Measurements from ENCODE around the gene LRP8. TPM values are rescaled to one million over a fixed set of nuclear protein-coding genes. Genes with fewer than 3 reads are reported as not detected.

Gene LRP8
- total RNA-seq, 4 donors from 2014 or later, result 1.4 to 9.8 (median 4.3) TPM

DNA sequence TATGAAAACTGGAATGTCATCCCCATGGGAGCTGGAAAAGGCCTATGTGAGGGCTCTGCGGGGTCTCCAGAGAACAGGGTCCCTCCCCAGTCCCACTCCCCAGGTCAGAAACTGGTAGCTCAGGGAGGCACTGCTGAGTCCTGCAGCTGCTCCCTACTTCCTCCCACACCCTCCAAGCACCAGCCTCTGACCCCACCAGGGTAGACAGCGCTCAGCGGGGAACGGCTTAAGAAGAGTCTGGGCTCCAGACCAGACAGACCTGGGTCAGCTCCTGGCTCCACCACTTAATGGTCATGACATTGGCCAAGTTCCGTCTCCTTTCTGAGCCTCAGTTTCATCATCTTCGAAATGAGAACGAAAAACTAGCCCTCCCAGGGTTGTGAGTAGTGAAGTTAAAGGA, 7.2 kb downstream of the LRP8 start:
- TF ChIP-seq CTCF (IDR thresholded peaks at IDR 0.05; ENCODE audit: low read depth), result no peak

DNA sequence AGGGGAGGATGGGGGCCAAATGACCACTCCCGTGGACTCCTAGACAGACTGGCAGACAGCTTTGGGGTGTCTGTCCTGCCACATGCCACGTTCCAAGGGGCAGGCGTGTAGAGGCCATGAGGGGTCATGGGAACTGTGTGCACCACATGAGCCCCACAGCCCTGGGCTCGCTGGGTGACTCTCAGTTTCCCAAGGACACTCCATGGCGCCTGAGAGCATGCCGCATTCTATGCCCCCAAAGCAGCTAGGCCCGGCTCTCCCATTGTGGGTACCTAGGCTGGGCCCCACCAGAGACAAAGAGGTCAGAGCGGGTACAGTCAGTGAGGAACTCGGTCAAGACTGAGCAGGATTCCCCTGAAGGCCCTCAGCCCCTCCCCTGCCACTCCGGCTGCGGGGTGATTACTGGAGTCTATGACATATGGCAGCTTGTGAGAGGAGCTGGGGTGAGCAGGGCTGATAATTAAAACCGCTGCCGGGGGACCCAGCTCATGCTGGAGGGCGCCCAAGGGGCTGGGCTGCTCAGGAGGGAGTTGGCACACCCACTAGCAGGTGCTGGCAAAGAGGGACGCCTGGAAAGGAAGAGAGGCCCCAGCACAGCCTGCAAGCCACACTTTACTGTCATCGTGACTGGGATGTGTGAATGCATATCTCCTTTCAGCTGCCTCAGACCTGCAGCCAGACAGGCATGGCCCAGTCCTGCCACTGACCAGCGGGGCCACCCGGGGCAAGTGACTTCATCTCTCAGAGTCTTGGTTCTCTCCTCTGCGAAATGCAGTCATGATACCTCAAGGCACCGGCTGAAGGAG, 8.4 kb downstream of the LRP8 start:
- no peak for TF ChIP-seq CTCF (IDR thresholded peaks at IDR 0.05; ENCODE audit: low read depth)

DNA sequence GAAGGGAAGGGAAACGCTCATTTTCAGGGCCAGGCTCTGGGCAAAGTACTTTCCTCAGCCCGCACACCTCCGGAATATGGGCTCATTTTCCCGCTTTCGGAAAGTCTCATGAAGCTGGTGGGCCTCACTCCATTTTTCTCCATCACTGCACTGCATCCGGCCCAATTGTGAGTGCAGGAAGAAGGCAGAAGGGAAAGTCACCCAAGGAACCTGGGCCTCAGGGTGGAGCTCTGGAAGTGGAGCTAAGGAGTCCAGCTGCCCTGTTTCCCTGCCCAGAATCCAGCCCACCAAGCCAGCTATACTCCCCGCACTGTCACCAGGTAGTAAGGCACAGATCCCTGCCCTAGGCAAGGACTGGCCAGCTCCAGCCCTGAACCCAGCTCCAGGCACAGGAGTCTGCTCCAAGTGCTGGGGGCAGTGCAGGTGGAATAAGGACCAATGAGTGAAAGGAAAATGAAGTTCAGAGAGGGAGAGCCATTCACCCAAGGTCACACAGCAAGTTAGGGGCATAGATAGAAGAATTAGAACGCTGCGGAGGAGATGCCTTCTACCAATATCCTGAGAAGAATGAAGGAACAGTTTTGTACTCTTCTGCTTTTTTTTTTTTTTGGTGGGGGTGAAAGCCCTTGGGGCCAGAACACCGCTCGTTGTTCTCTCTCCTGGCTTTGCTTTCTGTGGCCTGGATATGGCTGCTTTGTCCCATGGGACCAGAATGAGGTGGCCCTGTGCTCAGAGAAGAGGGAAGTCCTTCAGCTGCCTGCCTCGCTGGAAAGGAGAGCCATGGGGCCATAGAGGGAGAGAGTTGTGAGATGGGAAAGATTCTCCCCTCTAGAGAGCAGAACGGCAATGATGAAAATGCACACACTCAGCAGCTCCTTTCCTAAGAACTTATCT, 10.0 kb downstream of the LRP8 start:
- no peak for TF ChIP-seq CTCF (IDR thresholded peaks at IDR 0.05; ENCODE audit: low read depth)

DNA sequence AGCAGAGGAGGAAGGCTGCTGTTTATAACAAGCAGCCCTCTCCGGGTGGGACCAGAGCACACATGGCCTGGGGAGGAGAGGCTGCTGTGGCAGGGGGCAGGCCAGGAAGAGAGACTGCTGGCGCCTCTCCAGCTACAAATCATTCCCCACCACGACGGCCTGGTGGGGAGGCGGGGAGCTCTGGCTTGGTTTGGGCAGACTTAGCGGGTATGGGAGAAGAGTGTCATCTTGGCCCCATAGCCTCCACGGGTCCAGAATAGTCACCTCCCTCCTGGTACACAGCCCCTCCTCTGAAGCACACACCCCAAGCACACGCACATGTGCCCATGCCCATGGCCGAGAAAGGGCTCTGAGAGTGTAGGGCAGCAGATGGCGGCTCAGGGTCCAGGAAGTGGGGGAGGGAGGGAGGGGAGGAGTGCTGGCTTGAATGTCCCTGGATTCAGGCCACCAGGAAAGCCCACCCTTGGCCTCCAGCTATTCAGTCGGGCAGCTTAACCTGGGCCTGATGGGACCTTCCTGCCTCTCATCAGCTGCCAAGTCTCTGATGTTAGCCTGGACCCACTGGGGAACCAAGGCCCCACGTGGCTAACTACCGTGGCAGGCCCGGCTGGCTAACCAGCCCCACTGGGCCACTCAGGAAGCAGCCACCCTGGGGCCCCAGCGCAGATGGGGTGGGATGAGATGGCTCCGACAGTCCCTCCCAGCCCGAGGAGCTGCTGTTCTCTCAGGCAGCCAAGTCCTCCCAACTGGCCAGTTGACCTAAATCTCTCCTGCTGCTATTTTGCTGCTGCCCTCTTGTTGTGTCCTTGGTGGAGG, 10.9 kb downstream of the LRP8 start:
- no peak for TF ChIP-seq CTCF (IDR thresholded peaks at IDR 0.05; ENCODE audit: low read depth)

DNA sequence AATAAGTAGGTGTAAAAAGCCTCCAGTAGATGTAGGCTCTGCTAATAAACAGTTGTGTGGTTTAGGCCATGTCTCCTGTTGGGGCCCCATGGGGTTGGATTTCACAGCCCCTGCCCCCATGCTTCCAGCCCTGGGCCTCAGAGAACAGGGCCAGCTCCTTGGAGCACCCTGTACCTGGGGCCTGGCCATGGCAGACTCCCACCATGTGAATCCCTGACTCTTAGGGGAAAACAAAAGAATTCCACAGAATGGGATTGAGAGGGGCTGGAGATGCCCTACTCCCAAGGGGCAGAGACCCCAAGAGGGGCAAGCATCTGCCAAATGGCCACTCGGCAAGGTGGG, 11.5 kb downstream of the LRP8 start:
- no peak for TF ChIP-seq CTCF (IDR thresholded peaks at IDR 0.05; ENCODE audit: low read depth)

- TF ChIP-seq CTCF (IDR thresholded peaks at IDR 0.05; ENCODE audit: low read depth), result no peak
Observed at GRCh38 chr1:53315456-53316423, 12.1 kb downstream of the LRP8 start.
